ENCODE results near the gene ARHGEF28.

The ARHGEF28 gene

DNA sequence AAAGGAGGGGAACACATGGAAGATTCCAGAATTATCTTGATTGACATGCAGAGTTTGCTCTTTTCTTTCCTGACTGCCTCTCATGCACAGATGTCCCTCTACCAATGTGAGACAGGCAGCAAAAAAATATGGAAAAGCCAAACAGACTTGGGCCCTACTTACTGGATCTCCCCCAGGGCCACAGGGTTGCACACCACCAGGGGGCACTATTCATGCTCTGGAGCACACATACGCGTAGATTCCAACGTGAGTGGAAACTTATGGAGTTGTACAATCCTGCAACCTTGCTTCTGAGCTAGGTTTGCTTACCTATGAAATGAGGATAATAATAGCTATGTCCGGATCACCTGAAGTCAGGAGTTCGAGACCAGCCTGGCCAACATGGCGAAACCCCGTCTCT is 319.5 kb downstream of the ARHGEF28 start:
- DNase-seq: no peak

DNA sequence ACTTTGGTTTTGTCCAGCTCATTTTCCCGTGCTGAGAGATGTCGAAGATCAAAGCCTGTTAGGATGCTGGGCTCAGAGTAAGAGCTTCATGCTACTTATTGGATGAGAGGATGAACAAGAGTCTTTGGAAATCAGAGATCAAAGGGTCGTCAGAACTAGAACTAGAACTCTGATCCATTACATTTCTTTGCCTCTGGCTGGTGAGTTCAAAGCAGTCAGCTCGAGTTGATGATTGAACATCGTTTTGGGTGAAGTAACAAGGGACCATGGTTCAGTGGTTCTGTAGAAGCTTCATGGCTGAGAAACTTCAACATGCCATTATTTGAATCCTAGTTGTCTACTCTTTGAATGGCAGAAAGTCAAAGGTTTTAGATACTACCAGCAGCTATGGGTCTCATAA is 320.3 kb downstream of the ARHGEF28 start:
- DNase-seq: no peak

- DNase-seq: no peak
These were observed 321.1 kb downstream of the ARHGEF28 start for GRCh38 chr5:73946919-73947602.

DNA sequence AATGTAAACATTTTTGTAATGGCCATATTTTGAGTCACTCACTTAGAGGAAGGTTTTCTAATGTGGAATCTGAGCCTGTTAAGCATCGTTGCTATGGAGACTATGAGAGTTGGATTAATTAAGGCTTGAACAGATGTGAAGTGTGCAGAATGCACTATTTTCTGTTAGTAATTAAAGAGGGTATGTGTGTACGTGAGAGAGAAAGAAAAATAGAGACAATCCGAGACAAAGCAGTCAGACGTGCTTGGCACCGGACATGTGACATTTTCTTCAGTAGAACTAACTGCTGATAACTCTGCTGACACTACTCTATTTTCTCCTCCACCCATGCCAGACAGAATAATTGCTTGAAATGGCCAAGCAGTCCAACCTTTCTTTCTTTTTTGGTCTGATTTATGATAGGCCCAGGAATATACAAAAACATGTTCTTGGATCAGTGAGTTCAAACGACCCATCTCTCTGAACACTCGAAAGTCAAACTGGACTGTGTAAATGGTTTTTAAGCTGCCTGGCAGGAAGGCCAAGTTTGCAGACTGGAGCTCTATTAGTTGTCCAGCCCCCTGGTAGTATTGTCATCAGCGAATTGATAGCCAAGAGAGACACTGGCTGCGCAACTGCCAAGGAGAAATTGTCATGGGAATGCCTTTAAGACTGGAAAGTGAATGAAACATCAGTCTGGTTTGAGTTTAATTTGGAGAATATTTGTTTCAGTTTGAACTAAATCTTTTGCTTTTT is 322.1 kb downstream of the ARHGEF28 start:
- DNase-seq: no peak

GRCh38 chr5:73948720-73949119 is 322.7 kb downstream of the ARHGEF28 start:
- no peak for DNase-seq

GRCh38 chr5:73950441-73950873 is 324.5 kb downstream of the ARHGEF28 start:
- no peak for DNase-seq

- DNase-seq: no peak
These were observed 325.0 kb downstream of the ARHGEF28 start for GRCh38 chr5:73950912-73951430.

- DNase-seq: no peak
These were observed 326.9 kb downstream of the ARHGEF28 start for GRCh38 chr5:73952872-73953271.

GRCh38 chr5:73954381-73954780 is 328.4 kb downstream of the ARHGEF28 start:
- no peak for DNase-seq

DNA sequence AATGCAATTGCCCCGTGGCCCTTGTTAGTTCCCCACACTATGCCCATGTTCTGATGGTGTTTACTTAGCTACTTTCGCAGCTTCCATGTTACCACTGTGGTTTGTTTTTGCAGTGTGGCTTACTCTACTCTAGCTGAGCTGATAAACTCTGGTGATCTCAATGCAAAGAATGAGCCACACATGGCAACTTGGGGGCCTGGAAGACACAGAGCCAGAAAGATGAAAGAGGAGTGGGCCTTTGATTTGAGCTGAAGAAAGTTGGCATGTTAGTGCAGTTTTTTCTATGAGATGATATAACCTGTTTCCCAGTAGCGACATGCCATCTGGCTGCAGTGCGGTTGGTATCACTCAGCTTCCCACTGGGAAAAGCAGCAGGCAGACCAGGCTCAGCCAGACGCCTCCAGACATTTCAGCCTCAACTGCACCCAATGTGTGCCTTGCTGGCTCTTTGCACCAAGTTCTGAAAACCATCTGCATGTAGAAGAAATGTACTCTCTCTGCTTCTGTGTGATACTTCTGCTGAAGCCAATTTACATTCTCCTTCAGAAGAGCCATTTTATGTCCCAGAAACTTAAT is 329.4 kb downstream of the ARHGEF28 start:
- DNase-seq: no peak

- no peak for DNase-seq
These were observed 331.5 kb downstream of the ARHGEF28 start for GRCh38 chr5:73957397-73958001.

GRCh38 chr5:73958037-73958436 is 332.0 kb downstream of the ARHGEF28 start:
- no peak for DNase-seq

GRCh38 chr5:73960023-73960422 is 334.0 kb downstream of the ARHGEF28 start:
- no peak for DNase-seq

DNA sequence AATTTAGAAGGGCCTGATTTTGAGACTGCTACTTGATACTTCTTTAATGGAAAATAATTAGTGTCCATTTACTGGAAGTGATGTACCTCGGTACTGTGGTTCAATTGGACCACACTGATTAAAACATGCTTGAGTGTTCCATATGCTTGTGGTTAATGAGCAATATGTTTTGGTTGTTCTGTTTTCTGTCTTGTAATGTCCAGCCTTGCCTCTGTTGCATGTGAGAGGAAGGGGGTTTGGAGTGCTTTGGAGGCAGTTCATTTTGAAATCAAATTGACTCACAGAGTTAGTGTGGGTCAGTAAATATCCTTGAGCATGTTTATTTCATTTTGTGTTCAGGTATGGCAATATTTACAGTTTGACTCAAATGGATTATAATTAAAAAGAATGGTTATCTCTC is 334.4 kb downstream of the ARHGEF28 start:
- no peak for DNase-seq

DNA sequence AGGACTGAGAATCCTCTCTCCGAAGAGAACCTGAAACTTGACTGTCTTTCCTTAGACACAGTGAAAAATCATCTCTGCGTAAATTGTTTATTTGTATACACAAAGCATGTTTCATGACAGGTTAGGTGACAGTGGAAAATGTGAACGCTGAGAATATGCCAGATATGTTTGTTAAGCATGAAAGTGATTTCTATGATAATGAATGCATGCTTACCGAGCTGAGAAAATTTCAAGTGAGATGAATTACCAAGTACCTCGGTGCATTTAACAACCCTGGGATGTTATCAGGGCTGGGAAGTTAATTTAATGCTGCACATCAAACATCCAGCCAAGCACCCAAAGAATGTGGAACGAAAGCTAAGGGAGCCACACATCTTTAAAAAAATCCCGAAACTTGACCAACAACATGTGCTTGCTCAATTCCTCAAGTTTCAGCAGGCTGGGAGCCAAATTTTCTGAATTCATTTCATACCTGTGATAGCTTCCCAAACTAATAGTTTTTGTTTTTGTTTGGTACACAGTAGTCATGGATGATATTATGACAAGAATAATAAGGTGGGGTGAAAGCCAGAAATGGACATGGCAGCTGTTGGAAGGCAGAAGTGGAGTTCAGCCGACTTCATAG is 336.9 kb downstream of the ARHGEF28 start:
- no peak for DNase-seq

GRCh38 chr5:73964352-73964865 is 338.4 kb downstream of the ARHGEF28 start:
- DNase-seq: no peak

GRCh38 chr5:73966451-73966850 is 340.5 kb downstream of the ARHGEF28 start:
- no peak for DNase-seq

GRCh38 chr5:73967347-73967746 is 341.4 kb downstream of the ARHGEF28 start:
- no peak for DNase-seq

- DNase-seq: no peak
These were observed 342.2 kb downstream of the ARHGEF28 start for GRCh38 chr5:73968246-73968645.

GRCh38 chr5:73968729-73969128 is 342.7 kb downstream of the ARHGEF28 start:
- no peak for DNase-seq

GRCh38 chr5:73969195-73970036 is 343.4 kb downstream of the ARHGEF28 start:
- DNase-seq: no peak

GRCh38 chr5:73971326-73971725 is 345.3 kb downstream of the ARHGEF28 start:
- DNase-seq: no peak

Measured in CD4-positive, alpha-beta T cell treated with Interleukin-4 for 1 hour (primary cell).